Activated T-cell treated with anti-CD3 and anti-CD28 coated beads, Interleukin-2, amount 50 U/mL, for 72 hours (primary cell): ENCODE measurements around the gene DCP1A. TPM values are rescaled to one million over a fixed set of nuclear protein-coding genes. Genes with fewer than 3 reads are reported as not detected.
"Not testable (repeated sequence)": the region's sequence is repeated elsewhere in the genome, so short reads cannot be mapped to it uniquely, and the experiment has no call there.

Source experiments
- ATAC-seq, 2 donors: fragments of 150-1000 bp; cut with Tn5 transposase; replicated peaks in 1 of 2; 2 replicates each; pipeline ENCODE4 v1.10.0; 2021; ENCODE audit warnings: moderate library complexity in 2 of 2, mild to moderate bottlenecking in 1 of 2
- DNase-seq, 2 donors: peaks; one replicate each; pipeline ENCODE4 v3.0.0; 2021 to 2022; ENCODE audit warnings: mixed read lengths in 1 of 2
- H3K27ac Mint-ChIP-seq: one replicate; pipeline ENCODE4 v1.8.0; 2022; ENCODE audit warnings: mild to moderate bottlenecking, moderate library complexity, mixed read lengths
- H3K27me3 Mint-ChIP-seq: one replicate; pipeline ENCODE4 v1.8.0; 2022; ENCODE audit warnings: low read depth, mixed read lengths
- H3K36me3 Mint-ChIP-seq, 2 donors: one replicate each; pipeline ENCODE4 v1.8.0; 2022; ENCODE audit warnings: mixed read lengths in 2 of 2, mild to moderate bottlenecking in 1 of 2; ENCODE audit not compliant: insufficient read depth in 2 of 2
- H3K4me1 Mint-ChIP-seq: one replicate; pipeline ENCODE4 v1.8.0; 2022; ENCODE audit warnings: low read depth, mixed read lengths
- H3K4me3 Mint-ChIP-seq, 2 donors: one replicate each; pipeline ENCODE4 v1.8.0; 2022; ENCODE audit warnings: mild to moderate bottlenecking in 2 of 2, mixed read lengths in 2 of 2, moderate library complexity in 2 of 2
- H3K9me3 Mint-ChIP-seq, 2 donors: one replicate each; pipeline ENCODE4 v1.8.0; 2022; ENCODE audit warnings: mixed read lengths in 2 of 2
- total RNA-seq, 2 donors: library from RNA; stranded (reverse); gene quantifications; one replicate each; pipeline ENCODE4 v1.2.3, GENCODE V29; 2022

DCP1A gene
- total RNA-seq, 2 donors from 2014 or later: 47.1 to 51.3 TPM

DNA sequence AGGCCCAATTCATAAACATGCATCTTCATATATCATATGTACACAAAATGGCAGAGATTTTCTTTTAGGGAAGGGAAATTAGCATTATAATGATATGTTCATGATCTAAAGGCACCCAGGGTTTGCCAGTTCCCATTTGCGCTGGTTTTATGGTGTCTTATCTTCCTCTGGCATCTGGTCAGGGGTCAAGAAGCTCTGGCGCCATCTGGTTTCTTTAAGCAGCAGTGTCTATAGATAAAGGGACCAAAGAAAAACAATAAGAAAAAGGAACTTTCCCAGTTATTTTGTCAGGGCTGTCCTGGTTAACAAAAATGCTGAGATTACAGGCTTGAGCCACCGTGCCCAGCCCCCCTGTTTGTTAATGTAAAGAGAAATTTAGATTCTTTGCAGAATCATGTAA, 3.3 kb upstream of the DCP1A start:
- H3K36me3 Mint-ChIP-seq: peaks cover 5% of the 10 kb centered on the region in 2 donors
- H3K9me3 Mint-ChIP-seq: no peaks in the 10 kb centered on the region
- ATAC-seq (no peak), DNase-seq (peak; percentile 15 to 23)
- peak overlapping the region; percentile 20 for H3K27ac Mint-ChIP-seq
- peak overlapping the region in 1 of 2 donors; percentile 6 for H3K4me3 Mint-ChIP-seq
- H3K27me3 Mint-ChIP-seq: no peaks in the 10 kb centered on the region
- H3K4me1 Mint-ChIP-seq: peaks cover 30% of the 10 kb centered on the region

DNA sequence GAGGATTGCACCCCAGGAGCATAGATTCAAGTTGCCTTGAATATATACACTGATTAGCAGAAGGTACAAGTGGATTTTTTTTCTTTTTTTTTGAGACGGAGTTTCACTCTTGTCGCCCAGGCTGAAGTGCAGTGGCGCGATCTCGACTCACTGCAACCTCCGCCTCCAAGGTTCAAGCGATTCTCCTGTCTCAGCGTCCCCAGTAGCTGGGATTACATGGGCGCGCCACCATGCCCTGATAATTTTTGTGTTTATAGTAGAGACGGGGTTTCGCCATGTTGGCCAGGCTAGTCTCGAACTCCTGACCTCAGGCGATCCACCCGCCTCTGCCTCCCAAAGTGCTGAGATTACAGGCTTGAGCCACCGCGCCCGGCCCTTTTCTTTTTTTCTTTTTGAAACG, 775 bp upstream of the DCP1A start:
- not testable (repeated sequence) for DNase-seq, ATAC-seq, H3K27me3 Mint-ChIP-seq, H3K9me3 Mint-ChIP-seq
- Mint-ChIP-seq H3K4me1 (peaks cover 45% of the 10 kb centered on the region), H3K4me3 (peak overlapping the region; percentile 97 to 100), H3K27ac (peak overlapping the region; percentile 99), H3K36me3 (peaks cover 5 to 10% of the 10 kb centered on the region in 2 donors)

DNA sequence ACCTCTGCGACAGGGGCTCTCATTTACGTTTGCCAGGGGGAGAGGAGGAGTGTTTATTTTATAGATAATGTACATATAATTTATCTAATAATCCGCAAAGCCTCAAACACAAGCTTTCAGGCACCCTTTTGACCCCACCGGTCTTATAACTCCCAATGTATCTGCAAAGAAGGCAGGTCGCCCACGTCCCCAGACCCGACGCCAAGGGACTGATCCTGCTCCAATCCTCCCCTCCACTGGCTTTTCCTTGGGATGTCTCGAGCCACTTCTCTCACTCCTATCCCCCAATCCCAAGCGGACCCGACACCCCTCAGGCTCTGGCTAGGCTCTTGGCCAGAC, 452 bp downstream of the DCP1A start:
- no peaks in the 10 kb centered on the region for H3K9me3 Mint-ChIP-seq
- peaks cover 45% of the 10 kb centered on the region for H3K4me1 Mint-ChIP-seq
- ATAC-seq (peak; percentile 1 to 10), DNase-seq (no peak)
- peak overlapping the region; percentile 97 to 100 for H3K4me3 Mint-ChIP-seq
- H3K27ac Mint-ChIP-seq: peak overlapping the region; percentile 99
- H3K36me3 Mint-ChIP-seq: peaks cover 9 to 13% of the 10 kb centered on the region in 2 donors
- no peaks in the 10 kb centered on the region for H3K27me3 Mint-ChIP-seq

DNA sequence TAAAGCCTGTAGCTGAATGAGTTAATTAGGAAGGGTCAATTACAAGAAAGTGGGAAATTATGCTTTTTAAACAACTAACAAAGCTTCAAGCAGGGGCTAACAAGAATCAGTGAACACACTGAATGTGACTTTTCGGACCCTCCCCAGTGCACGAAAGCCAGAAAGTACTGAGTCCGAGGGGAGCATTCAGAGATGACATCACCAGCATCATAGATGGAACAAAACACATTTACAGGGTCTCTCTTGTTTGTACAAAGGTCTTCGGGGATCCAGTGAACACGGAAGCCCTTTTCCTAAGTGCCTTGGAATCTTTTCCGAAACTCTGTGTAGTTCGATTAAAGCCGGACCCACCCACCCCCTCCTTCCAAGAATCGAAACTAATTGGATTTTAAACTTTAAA, 829 bp downstream of the DCP1A start:
- no peak for DNase-seq
- H3K4me1 Mint-ChIP-seq: peaks cover 45% of the 10 kb centered on the region
- H3K36me3 Mint-ChIP-seq: peaks cover 9 to 13% of the 10 kb centered on the region in 2 donors
- peak overlapping the region; percentile 99 for H3K27ac Mint-ChIP-seq
- no peak for ATAC-seq
- peak overlapping the region; percentile 97 to 100 for H3K4me3 Mint-ChIP-seq
- H3K27me3 Mint-ChIP-seq: no peaks in the 10 kb centered on the region
- no peaks in the 10 kb centered on the region for H3K9me3 Mint-ChIP-seq

DNA sequence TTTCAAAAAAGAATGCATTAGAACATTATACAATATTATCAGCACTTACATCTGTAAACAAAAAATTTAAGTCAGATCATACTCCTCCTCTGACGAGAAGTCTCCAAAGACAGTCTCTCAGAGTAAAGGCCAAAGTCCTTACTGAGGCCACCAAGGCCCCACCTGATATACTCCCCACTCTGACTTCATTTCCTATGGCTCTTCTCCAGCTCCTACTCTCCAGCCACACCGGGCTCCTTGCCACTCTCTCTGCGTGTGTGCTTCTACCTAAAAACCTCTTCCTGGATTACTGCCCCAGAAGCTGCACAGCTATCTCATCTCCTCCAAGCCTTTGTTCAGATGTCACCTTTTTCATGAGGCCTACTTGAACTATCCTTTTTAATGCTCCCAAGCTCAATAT, 5.0 kb downstream of the DCP1A start:
- Mint-ChIP-seq H3K4me3 (no peak overlapping the region), H3K9me3 (no peaks in the 10 kb centered on the region), H3K27me3 (no peaks in the 10 kb centered on the region), H3K36me3 (peaks cover 9 to 21% of the 10 kb centered on the region in 2 donors), H3K4me1 (peaks cover 37% of the 10 kb centered on the region), H3K27ac (no peak overlapping the region)
- no peak for ATAC-seq
- no peak for DNase-seq

DNA sequence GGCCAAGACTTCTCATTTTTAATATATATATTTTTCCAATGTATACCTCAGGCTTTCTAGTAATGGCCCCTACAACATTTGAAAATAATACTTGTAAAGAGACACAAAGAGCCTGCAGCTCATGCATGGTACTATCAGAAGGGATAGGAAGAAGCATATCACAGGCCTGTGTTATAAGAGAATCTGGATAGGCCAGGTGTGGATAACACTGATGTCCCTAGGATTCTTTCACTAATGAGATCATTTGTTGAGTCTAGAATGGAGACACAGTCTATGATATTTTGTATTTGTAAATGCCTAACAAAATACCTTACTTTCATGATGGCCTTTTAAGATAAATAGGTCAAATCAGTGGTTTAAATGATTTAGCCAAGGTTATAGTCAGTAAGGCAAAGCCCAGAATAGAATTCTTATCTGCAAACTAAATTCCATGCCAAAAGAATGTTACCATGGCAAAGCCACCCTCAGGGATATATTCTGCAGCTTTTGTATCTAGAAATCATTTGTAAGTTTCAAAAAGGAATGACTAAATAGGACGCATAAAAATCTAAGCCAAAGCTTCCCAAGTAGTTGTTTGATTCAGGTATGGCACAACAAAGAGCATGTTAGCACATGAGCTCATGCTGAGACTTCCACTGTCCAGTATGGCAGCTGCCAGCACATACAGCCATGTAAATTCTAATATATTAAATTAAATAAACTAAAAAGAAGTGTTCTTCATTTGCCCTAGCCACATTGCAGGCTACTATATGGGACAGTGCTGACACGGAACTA, 10.0 kb downstream of the DCP1A start:
- DNase-seq (no peak), ATAC-seq (no peak)
- Mint-ChIP-seq H3K36me3 (peaks cover 1 to 24% of the 10 kb centered on the region in 2 donors), H3K27me3 (no peaks in the 10 kb centered on the region), H3K9me3 (no peaks in the 10 kb centered on the region), H3K27ac (no peak overlapping the region), H3K4me3 (no peak overlapping the region), H3K4me1 (peaks cover 9% of the 10 kb centered on the region)

DNA sequence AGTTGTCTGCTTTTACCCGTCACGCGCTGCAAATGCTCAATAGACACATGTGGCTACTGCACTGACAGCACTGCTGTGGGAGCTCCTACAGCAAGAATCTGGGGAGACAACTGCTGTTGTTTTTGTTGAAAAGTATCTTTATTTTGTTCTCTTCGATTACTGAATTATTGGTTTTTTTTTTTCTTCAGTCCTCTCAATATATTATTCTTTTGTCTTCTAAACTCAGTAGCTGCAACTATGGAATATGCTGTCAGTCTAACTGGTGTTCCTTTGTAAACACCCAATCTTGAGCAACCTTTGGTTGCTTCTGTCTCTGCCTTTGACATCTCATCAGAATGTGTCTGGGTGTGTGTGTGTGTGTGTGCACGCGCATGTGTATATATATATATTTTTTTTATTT, 12.6 kb downstream of the DCP1A start:
- no peaks in the 10 kb centered on the region for H3K9me3 Mint-ChIP-seq
- no peak for DNase-seq
- no peak for ATAC-seq
- peaks cover 10% of the 10 kb centered on the region for H3K4me1 Mint-ChIP-seq
- H3K4me3 Mint-ChIP-seq: no peak overlapping the region
- peaks cover 1 to 17% of the 10 kb centered on the region in 2 donors for H3K36me3 Mint-ChIP-seq
- no peak overlapping the region for H3K27ac Mint-ChIP-seq
- H3K27me3 Mint-ChIP-seq: no peaks in the 10 kb centered on the region

DNA sequence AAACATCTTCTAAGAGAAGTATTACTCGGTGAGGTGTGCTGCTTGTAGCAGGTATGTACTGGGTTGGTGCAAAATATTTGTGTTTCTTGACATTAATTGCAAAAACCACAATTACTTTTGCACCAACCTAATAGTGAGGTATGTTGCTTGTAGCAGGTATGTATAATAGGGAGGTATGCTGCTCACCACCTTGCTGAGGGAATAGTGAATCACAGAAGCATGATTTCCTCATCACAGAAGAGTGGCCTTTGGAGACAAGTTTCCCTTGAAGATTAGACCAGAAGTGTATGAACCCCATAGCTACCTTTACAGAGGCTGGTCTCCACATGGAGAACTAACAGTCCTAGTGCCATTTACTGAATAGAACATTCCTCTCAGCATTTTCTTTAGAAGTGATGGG, 15.5 kb downstream of the DCP1A start:
- H3K4me3 Mint-ChIP-seq: no peak overlapping the region
- DNase-seq (no peak), ATAC-seq (no peak)
- peaks cover 1 to 16% of the 10 kb centered on the region in 2 donors for H3K36me3 Mint-ChIP-seq
- H3K9me3 Mint-ChIP-seq: no peaks in the 10 kb centered on the region
- no peak overlapping the region for H3K27ac Mint-ChIP-seq
- no peaks in the 10 kb centered on the region for H3K27me3 Mint-ChIP-seq
- H3K4me1 Mint-ChIP-seq: peaks cover 23% of the 10 kb centered on the region

DNA sequence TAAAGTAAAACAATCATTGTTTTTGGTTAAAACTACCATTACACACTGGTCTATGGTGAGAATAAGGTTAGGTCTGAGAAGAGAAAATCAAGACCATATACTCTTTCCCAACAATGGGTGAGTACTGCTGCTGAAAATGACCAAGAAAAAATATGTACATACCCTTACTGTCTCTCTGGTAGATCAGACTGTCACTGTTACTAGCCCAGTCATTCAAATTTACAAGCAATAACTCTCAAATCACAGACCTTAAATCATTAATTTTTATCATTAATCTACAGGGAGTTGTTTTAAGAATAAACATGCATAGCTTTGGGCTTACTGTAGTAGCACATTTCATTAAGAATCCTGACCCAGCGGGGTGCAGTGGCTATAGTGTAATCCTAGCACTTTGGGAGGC, 17.4 kb downstream of the DCP1A start:
- H3K27me3 Mint-ChIP-seq: no peaks in the 10 kb centered on the region
- H3K4me1 Mint-ChIP-seq: peaks cover 23% of the 10 kb centered on the region
- H3K27ac Mint-ChIP-seq: no peak overlapping the region
- no peak overlapping the region for H3K4me3 Mint-ChIP-seq
- no peak for DNase-seq
- no peaks in the 10 kb centered on the region for H3K9me3 Mint-ChIP-seq
- peaks cover 0 to 10% of the 10 kb centered on the region in 2 donors for H3K36me3 Mint-ChIP-seq
- ATAC-seq: no peak

DNA sequence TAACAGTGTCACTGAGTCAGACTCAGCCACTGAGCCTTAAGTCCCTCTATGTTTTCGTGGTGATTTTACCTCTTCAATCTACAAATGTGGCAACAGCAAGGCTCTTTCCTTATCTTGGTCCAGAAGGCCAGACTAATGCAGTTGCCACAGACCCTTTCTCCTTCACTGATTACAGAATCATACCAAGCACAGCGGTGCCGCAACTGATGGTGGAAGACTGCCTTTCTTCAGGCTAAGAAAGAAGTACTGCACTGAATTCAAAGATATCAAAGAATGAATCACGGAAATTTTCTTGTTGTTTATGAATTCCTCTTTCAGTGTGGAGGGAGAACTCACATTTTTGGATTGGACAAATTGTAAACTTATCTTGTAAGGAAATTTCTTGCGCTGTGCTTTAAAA, 18.6 kb downstream of the DCP1A start:
- no peak overlapping the region for H3K27ac Mint-ChIP-seq
- no peak overlapping the region for H3K4me3 Mint-ChIP-seq
- DNase-seq: no peak
- peaks cover 22% of the 10 kb centered on the region for H3K4me1 Mint-ChIP-seq
- H3K9me3 Mint-ChIP-seq: no peaks in the 10 kb centered on the region
- peaks cover 0 to 4% of the 10 kb centered on the region in 2 donors for H3K36me3 Mint-ChIP-seq
- ATAC-seq: no peak
- H3K27me3 Mint-ChIP-seq: no peaks in the 10 kb centered on the region

DNA sequence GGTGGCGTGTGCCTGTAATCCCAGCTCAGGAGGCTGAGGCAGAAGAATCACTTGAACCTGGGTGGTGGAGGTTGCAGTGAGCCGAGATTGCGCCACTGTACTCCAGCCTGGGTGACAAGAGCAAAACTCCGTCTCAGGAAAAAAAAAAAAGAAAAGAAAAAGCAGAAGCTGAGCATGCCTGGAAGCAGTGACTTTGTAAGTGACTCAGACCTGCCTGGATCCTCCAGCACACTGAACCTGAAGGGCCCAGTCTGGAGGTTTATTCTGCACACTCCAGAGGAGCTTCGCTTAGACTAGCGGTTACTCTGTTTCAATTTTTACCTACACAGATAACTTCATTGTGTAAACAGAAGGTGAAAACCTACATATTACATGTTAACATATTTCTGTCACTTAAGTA, 19.4 kb downstream of the DCP1A start:
- not testable (repeated sequence) for H3K9me3 Mint-ChIP-seq, H3K27me3 Mint-ChIP-seq, H3K27ac Mint-ChIP-seq, H3K4me3 Mint-ChIP-seq, DNase-seq, H3K36me3 Mint-ChIP-seq, ATAC-seq
- peaks cover 19% of the 10 kb centered on the region for H3K4me1 Mint-ChIP-seq

DNA sequence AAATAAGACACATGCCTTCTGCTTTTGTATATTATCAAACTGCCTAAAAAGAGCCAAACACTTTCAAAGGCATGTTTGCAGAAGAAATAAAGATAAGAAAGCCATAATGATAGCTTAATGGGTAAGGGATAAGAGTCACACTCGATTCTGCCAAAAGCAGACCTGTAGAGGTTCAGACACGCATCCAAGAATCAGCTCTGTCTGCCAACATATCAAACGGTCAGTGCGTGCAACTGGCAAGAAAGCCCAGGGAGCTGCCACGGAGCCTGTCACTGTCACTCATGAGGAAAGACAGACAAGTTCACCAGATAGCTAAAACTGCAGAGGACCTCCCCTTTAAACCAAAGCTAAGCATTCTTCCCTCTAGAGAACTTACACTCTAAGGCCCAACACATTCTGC, 23.2 kb downstream of the DCP1A start:
- Mint-ChIP-seq H3K36me3 (peaks cover 0 to 2% of the 10 kb centered on the region in 2 donors), H3K9me3 (no peaks in the 10 kb centered on the region), H3K4me3 (no peak overlapping the region), H3K27ac (no peak overlapping the region), H3K27me3 (no peaks in the 10 kb centered on the region), H3K4me1 (peaks cover 15% of the 10 kb centered on the region)
- ATAC-seq (no peak), DNase-seq (no peak)

DNA sequence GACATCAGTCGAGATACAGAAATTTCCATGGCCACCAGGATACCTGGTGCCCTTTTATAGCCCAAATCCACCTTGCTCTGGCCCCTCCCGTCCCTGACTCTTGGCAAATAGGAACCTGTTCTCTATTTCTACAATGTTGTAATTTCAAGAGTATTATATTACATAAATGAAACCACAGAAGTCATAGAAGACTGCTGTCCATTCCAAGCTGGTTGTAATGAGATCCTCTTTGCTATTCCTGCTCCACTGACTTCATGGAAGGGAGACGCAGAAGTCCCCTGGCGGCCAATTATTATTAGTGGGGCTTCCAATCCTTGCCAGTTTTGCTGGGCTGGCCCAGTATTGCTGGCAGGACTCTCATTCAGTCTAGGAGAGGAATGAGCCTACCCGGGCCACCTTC, 26.6 kb downstream of the DCP1A start:
- ATAC-seq (no peak), DNase-seq (no peak)
- Mint-ChIP-seq H3K4me3 (no peak overlapping the region), H3K4me1 (peaks cover 8% of the 10 kb centered on the region), H3K27me3 (no peaks in the 10 kb centered on the region), H3K27ac (no peak overlapping the region), H3K9me3 (no peaks in the 10 kb centered on the region), H3K36me3 (peaks cover 0 to 1% of the 10 kb centered on the region in 2 donors)

DNA sequence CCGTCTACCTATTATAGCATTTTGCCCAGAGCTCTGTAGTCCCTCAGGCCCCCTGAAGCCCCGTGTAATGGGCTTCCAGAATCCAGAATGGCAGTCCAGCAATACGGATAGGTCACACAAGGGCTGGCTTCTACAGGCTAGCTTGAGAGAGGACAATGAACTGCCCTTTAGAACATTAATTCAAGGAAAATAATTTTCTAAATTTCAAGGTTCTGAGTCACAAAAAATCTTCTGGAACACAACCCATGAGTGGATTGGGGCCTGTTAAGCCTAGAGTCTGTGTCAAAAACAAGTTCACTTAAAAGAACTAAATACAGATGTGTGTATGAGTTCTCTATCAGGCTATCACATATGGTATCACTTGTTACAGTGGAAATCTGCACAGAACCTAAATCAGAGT, 28.8 kb downstream of the DCP1A start:
- no peak for ATAC-seq
- H3K27me3 Mint-ChIP-seq: no peaks in the 10 kb centered on the region
- no peaks in the 10 kb centered on the region for H3K9me3 Mint-ChIP-seq
- peaks cover 0 to 1% of the 10 kb centered on the region in 2 donors for H3K36me3 Mint-ChIP-seq
- H3K4me1 Mint-ChIP-seq: peaks cover 8% of the 10 kb centered on the region
- no peak overlapping the region for H3K27ac Mint-ChIP-seq
- DNase-seq: no peak
- no peak overlapping the region for H3K4me3 Mint-ChIP-seq
